Measurements from ENCODE around the gene ARRDC3.

DNA sequence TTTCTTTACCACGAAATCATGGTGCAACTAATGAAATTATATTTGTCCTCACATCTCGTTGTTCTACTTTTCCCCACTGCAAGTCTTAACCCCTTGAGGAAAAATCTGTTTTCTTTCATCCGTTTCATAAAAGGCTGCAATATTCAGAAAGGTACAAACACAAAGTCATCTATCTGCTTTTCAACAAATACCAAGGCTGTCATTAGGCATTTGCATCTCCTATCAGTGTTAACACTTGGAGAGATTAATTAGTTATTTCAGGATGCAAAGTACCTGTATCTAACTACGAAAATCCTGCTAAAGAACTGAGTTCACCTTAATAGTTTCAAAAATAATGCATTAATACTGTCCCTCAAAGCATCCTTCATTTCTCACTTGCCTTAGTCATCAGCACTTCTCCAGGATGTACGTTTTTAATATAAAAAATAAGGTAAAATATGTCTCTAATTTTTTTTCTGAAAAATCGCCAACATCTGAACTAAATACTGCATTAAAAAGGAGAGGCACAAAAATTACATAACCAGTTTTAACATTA, 1.8 kb downstream of the ARRDC3 start:
- TF ChIP-seq EZH2 (IDR thresholded peaks at IDR 0.05; ENCODE audit: borderline replicate concordance, low read length), result no peak
- TF ChIP-seq, protein P1, sequence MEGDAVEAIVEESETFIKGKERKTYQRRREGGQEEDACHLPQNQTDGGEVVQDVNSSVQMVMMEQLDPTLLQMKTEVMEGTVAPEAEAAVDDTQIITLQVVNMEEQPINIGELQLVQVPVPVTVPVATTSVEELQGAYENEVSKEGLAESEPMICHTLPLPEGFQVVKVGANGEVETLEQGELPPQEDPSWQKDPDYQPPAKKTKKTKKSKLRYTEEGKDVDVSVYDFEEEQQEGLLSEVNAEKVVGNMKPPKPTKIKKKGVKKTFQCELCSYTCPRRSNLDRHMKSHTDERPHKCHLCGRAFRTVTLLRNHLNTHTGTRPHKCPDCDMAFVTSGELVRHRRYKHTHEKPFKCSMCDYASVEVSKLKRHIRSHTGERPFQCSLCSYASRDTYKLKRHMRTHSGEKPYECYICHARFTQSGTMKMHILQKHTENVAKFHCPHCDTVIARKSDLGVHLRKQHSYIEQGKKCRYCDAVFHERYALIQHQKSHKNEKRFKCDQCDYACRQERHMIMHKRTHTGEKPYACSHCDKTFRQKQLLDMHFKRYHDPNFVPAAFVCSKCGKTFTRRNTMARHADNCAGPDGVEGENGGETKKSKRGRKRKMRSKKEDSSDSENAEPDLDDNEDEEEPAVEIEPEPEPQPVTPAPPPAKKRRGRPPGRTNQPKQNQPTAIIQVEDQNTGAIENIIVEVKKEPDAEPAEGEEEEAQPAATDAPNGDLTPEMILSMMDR (IDR thresholded peaks at IDR 0.05; ENCODE audit: low read length), result no peak
